ENCODE results near the gene DNAH3.
"Not testable (repeated sequence)": the region's sequence is repeated elsewhere in the genome, so short reads cannot be mapped to it uniquely, and the experiment has no call there.

Gene DNAH3

GRCh38 chr16:21120976-21121520, 29.6 kb downstream of the DNAH3 start:
- no peak for DNase-seq (ENCODE audit: low spot score)

DNA sequence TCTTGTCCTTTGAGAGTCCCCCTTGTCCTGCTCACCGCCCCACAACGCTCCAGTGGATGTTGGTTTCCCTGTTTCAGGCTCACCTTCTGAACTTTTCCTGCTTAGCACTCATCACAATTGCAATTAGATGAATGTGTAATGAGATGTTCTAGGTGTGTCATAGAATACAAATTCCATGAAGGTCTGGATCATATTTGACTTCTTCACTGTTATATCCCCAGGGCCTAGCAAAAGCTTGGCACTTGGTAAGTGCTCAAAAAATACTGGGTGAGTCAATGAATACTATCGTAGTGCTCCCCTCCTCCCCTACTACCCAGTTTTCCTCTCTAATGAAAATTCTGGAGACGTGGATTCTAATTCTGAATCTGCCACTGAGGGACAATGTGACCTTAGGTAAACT, 33.1 kb downstream of the DNAH3 start:
- DNase-seq (ENCODE audit: low spot score): no peak

DNA sequence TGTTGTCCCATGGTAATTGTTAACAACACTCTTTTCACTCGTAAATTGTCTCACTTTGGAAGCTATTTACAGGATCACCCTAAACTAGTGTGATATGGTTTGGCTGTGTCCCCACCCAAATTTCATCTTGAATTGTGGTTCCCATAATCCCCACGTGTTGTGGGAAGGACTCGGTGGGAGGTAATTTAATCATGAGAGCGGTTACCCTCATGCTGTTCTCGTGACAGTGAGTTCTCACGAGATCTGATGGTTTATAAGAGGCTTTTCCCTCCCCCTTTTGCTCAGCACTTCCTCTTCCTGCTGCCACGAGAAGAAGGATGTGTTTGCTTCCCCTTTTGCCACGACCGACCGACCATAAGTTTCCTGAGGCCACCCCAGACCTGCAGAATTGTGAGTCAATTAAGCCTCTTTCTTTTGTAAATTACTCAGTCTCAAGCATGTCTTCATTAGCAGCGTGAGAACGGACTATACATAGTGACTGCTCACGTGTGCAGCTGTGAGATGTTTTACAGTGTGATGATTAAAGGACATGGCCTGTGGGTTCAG, 34.4 kb downstream of the DNAH3 start:
- DNase-seq (ENCODE audit: low spot score): no peak

DNA sequence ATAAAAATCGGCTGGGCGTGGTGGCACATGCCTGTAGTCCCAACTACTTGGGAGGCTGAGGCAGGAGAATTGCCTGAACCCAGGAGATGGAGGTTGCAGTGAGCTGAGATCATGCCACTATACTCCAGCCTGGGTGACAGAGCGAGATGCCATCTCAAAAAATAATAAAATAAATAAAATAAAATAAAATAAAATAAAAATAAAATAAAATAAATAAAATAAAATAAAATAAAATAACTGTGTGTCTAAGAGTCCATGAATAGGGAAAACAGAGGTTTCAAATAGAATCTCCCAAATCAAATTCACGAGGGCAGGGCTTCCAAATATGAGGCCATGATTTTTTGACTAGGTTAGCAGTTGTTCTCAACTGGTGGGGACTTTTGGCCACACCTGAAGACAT, 35.1 kb downstream of the DNAH3 start:
- DNase-seq (ENCODE audit: low spot score): not testable (repeated sequence)

DNA sequence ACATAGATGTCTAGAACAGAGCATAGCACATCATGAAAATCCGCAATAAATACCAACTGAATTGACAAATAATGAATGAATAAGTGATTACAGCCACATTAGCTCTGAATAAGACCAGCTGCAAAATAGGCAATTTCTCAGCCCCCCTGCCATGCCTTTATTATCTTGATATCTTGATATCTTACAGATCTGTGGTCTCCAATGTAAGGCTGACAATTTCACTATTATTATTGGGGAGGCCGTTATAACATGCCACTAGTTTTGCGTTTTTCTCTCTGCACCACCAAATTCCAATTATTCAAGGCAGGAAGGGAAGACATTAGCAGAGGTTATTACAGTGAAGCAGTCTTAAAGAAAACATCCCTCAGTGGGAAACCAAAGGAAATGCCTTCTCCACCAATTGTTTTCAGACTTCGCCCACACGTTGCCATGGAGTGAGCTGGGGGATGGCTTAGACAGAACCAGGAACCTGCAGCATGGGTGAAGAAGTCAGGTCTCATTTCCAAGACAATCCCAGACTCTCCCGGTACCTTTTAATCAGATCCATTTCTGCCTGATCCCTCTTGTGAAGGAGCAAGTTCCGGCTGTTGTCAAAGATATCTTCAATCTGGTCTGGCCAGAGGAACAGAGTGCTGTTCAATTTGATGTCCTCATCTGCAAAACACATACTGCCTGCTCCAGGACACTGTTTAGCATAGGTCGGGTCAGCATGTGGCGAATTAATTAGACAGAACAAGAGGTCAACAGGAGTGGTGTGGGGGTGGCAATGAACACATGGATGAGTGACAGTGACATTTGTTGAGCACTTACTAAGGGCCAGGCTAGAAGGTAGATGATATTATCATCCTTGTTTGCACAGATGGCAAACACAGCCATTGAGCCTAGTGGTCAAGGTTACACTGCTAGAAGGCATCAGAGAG, 46.4 kb downstream of the DNAH3 start:
- no peak for DNase-seq (ENCODE audit: low spot score)

- peak; percentile 60 for DNase-seq (ENCODE audit: low spot score)
These were observed 48.8 kb downstream of the DNAH3 start for GRCh38 chr16:21101631-21102420.

GRCh38 chr16:21100447-21100846, 50.2 kb downstream of the DNAH3 start:
- no peak for DNase-seq (ENCODE audit: low spot score)

DNA sequence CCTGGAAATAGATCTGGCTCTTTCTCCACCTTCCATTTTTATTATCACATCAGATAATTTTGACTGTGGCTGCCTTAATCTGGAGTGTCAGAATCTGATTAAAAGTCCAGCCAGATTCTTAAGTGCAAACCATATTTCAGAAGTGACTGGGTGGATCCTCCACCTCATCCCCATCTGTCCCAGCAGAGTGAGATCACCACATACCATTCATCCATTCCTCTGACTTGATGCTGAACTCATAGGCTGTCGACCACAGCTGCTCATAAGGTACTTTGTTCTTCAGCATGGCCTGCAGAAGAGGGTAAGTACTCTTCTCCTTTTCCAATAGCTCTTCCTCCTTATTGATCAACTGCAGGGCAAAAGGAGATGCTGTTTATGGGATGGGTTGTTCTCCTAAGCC, 53.5 kb downstream of the DNAH3 start:
- no peak for DNase-seq (ENCODE audit: low spot score)

DNA sequence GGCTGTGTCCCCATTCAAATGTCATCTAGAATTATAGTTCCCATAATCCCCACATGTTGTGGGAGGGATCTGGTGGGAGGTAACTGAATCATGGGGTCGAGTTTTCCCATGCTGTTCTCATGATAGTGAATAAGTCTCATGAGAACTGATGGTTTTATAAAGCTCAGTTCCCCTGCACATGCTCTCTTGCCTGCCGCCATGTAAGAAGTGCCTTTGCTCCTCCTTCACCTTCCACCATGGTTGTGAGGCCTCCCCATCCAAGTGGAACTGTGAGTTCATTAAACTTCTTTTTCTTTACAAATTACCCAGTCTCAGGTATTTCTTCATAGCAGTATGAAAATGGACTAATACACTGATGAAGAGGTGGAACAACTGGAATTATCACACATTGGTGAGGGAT, 55.9 kb downstream of the DNAH3 start:
- DNase-seq (ENCODE audit: low spot score): not testable (repeated sequence)

DNA sequence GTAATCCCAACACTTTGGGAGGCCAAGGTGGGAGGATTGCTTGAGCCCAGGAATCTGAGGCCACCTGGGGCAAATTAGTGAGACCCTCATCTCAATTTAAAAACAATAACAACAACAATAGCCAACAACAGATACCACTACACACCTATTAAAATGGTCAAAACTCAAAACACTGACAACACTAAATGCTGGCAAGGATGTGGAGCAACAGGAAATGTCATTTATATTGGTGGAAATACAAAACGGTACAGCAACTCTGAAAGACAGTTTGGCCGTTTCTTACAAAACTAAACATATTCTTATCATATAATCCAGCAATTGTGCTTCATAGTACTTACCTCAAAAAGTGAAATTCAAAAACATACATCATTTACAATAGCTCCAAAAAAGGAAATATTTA, 57.7 kb downstream of the DNAH3 start:
- DNase-seq (ENCODE audit: low spot score): no peak

DNA sequence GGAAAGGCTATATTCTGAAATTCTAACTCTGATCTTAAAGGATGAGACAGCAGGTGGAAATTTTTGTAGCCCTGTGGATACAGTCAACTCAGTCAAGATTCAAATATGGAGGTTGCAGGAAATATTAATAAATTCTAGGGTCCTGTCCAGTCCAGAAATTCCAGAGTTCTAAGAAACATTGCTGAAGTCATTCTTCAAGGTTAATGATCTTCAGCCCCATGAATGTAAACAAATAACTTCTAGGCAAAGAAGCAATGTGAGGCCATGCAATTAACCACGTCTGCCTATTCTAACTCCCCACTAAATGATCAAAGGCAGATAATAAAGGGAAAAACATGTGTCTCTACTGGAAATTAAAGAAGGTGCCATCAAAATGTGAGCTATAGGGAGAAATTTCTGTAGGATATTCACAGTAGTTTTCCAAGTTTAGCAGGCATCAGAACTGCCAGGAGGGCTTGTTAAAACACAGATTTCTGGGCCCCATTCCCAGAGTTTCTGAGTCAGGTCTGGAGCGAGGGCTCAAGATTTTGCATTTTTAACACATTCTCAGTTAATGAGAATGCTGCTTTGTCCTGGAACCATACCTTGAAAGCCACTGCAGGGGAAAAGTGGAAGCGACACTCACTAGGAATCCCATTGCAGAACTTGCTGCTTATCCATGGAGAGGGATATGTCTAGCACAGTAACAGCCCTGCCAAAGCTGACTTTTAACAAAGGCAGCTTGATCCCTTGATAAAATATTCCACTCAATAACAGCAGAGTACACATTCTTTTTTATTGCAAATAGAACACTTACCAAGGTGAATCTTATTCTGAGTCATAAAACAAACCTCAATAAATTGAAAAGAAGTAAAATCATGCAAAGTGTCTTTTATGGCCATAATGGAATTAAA, 61.8 kb downstream of the DNAH3 start:
- no peak for DNase-seq (ENCODE audit: low spot score)

DNA sequence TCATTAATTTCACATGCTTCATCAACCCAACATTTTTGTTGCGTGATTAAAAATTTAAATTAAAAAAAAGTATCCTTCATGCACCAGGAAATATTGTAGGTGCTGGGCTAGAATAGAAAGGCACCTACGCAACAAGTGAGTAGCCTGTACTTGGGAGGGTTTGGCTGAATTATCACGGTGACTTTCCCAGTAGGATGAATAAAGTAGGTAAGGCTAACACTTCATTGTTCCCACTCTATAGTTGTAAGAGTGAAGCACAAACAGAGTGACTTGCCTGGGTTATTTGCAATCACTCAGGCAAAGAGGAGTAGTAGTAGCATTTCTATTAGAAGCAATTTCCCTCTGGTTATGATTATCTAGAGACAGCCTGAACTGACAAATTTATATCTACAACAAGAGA, 62.5 kb downstream of the DNAH3 start:
- no peak for DNase-seq (ENCODE audit: low spot score)

DNA sequence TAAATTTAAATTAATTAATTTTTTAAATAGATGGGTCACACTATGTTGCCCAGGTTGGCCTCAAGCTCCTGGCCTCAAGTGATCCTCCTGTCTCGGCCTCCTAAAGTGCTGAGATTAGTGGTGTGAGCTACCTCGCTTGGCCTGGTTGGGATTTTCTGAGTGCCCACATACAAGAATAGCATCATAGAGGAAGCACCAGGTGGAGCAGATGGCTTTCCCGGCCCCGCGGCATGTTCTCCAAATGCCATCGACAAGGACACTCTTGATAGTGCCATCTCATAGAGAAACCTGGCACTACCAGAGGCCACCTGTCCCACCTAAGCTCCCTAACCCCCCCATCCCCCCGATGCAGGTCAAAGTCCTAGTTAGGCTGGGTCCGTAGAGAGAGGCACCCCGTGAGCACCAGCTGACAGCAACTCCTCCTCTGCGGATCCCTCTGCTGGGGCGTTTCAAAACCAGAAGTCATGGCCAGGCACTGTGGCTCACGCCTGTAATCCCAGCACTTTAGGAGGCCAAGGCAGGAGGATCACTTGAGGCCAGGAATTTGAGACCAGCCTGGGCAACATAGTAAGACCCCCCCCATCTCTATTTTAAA, 65.9 kb downstream of the DNAH3 start:
- DNase-seq (ENCODE audit: low spot score): no peak

GRCh38 chr16:21083729-21084268, 66.8 kb downstream of the DNAH3 start:
- DNase-seq (ENCODE audit: low spot score): peak; percentile 76

DNA sequence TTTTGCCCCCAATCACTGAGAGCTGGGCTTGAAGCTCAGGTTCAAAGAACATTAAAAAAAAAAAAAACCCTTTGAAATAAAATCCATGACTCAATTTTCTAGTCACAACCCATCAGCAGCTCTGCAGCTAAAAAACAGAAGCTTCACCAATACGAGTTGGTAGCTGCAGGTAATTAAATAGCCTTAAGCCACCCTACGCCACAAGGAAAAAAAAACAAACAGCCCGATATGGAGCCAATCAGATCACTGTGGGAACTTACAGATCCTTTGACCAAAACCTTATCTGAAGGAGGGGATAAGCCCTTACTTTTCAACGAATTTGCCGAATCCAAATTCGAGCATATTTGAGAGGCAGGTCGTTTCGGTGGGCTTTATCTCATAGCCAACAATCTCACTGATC, 69.3 kb downstream of the DNAH3 start:
- no peak for DNase-seq (ENCODE audit: low spot score)

DNA sequence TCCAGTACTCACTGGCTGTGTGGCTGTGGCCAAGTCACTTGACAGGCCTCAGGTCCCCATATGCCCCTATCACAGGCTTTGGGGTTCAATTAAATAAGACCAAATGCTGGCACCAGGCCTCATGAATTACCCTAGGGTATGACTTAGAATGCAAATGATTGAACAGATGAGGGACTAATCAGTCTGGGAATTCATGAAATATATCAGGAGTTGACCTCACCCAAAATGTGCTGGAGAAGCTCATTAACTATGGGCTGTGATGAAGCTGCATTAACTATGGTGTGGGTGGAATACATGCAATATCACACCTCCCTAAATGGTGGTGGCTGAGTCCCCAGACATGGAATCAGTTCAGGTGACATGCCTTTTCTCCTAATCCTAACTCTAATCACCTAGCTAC, 72.1 kb downstream of the DNAH3 start:
- no peak for DNase-seq (ENCODE audit: low spot score)

DNA sequence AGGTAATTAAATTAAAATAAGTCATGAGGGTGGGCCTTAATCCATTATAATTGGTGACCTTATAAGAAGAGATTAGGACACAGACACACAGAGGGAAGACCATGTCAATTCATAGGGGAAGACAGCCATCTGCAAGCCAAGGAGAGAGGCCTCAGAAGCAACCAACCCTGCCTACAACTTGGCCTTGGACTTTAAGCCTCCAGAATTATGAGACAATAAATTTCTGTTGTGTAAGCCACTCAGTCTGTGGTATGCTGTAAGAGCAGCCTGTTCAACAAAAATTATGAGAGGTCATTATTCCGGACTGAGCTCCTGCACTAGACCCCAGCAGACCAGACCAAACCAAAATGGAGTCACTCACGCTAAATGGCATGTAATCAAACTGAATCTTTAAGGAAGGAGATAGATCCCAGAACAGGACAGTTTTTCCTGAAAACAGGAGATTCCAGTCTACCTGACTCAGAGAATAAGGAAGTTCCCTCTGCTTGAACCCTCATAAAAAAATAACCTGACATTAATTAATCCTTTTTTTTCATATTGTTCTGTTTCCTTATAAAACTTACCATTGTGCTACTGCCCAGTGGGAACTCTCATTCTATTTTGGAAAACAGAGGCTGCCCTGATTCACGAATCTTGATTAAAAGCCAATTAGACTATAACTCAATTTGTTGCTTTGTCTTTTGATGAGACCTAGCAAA, 74.3 kb downstream of the DNAH3 start:
- DNase-seq (ENCODE audit: low spot score): no peak

GRCh38 chr16:21075252-21075651, 75.4 kb downstream of the DNAH3 start:
- DNase-seq (ENCODE audit: low spot score): no peak

DNA sequence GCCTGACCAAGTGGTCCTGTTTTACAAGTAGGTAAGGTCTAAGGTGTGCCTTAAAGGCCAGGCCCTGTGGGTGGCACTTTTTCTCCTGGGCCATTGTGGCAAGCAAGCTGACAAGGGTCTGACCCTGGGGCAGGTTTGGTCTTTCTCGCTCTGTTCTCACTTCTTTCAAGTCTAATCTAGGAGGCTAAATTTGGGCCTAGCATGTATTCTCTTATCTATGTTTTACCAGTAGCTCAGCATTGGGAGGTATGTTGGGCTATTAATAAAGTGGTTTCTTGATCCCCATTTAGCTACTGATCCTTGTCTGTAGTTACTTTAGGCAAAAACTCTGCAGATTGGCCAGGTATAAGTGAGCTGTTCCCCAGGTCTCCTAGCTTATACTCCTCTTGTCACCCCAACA, 77.7 kb downstream of the DNAH3 start:
- no peak for DNase-seq (ENCODE audit: low spot score)

- no peak for DNase-seq (ENCODE audit: low spot score)
These were observed 78.9 kb downstream of the DNAH3 start for GRCh38 chr16:21071741-21072140.
